Measurements from ENCODE around the gene MFNG. TPM values are rescaled to one million over a fixed set of nuclear protein-coding genes. Genes with fewer than 3 reads are reported as not detected.
A peak's percentile ranks its signal among the peaks of the same experiment; 100 is the strongest.

The MFNG gene
- total RNA-seq, 4 donors from 2014 or later: 15.2 to 30.6 (median 19.2) TPM

GRCh38 chr22:37510091-37510490, 23.9 kb upstream of the MFNG start:
- Histone ChIP-seq H3K36me3 (no peaks in the 10 kb centered on the region), H3K27ac (no peak overlapping the region), H3K4me1 (peaks cover 7 to 23% of the 10 kb centered on the region in 2 donors), H3K4me3 (replicated peaks in 1 of 3) (no peak overlapping the region), H3K9me3 (no peaks in the 10 kb centered on the region), H3K27me3 (no peaks in the 10 kb centered on the region)
- TF ChIP-seq CTCF (IDR thresholded peaks at IDR 0.05): no peak
- no peak for TF ChIP-seq POLR2A (IDR thresholded peaks at IDR 0.05)
- DNase-seq: no peak
- intact Hi-C loops (cut with DNase I): no loop called here
- 78 to 81% methylated on average over 9 of the region's 10 CpGs for WGBS, 2 donors

- 63 to 76% methylated on average over 4 to 6 of the region's 10 CpGs for WGBS, 2 donors
- no peaks in the 10 kb centered on the region for H3K27me3 ChIP-seq
Measured at GRCh38 chr22:37509059-37509860, 23.1 kb upstream of the MFNG start.

GRCh38 chr22:37508431-37508992, 22.3 kb upstream of the MFNG start:
- peak in 1 of 6 experiments; percentile 9 for TF ChIP-seq CTCF (IDR thresholded peaks at IDR 0.05)
- TF ChIP-seq POLR2A (IDR thresholded peaks at IDR 0.05): no peak
- no peak for DNase-seq
- no peaks in the 10 kb centered on the region for H3K36me3 ChIP-seq
- no peaks in the 10 kb centered on the region for H3K27me3 ChIP-seq
- 57 to 72% methylated on average over 10 to 15 of the region's 22 CpGs for WGBS, 2 donors
- H3K9me3 ChIP-seq: no peaks in the 10 kb centered on the region
- H3K4me1 ChIP-seq: peaks cover 7 to 23% of the 10 kb centered on the region in 2 donors
- peak overlapping the region in 2 of 3 donors; percentile 17 to 43 for H3K27ac ChIP-seq
- intact Hi-C loops (cut with DNase I): no loop called here
- no peak overlapping the region for H3K4me3 ChIP-seq (replicated peaks in 1 of 3)

More at GRCh38 chr22:37509059-37509860, 23.1 kb upstream of the MFNG start:
- Histone ChIP-seq H3K9me3 (no peaks in the 10 kb centered on the region), H3K4me1 (peaks cover 7 to 23% of the 10 kb centered on the region in 2 donors), H3K36me3 (no peaks in the 10 kb centered on the region), H3K27ac (peak overlapping the region in 1 of 3 donors; percentile 43), H3K4me3 (replicated peaks in 1 of 3) (no peak overlapping the region)
- no peak for DNase-seq
- intact Hi-C loops (cut with DNase I): no loop called here
- TF ChIP-seq CTCF (IDR thresholded peaks at IDR 0.05): no peak
- TF ChIP-seq POLR2A (IDR thresholded peaks at IDR 0.05): no peak

- H3K27me3 ChIP-seq: no peaks in the 10 kb centered on the region
- peaks cover 7 to 27% of the 10 kb centered on the region in 2 donors for H3K4me1 ChIP-seq
- no peak overlapping the region for H3K4me3 ChIP-seq (replicated peaks in 1 of 3)
- TF ChIP-seq CTCF (IDR thresholded peaks at IDR 0.05) (no peak), POLR2A (IDR thresholded peaks at IDR 0.05) (no peak)
- 93 to 95% methylated on average over 9 to 10 of the region's 10 CpGs for WGBS, 2 donors
- H3K9me3 ChIP-seq: no peaks in the 10 kb centered on the region
- intact Hi-C loops (cut with DNase I): no loop called here
- DNase-seq: no peak
- no peak overlapping the region for H3K27ac ChIP-seq
- H3K36me3 ChIP-seq: no peaks in the 10 kb centered on the region
Measured at GRCh38 chr22:37507731-37508130, 21.5 kb upstream of the MFNG start.

- Histone ChIP-seq H3K27me3 (no peaks in the 10 kb centered on the region), H3K4me1 (peaks cover 0 to 27% of the 10 kb centered on the region in 2 donors), H3K27ac (no peak overlapping the region), H3K4me3 (replicated peaks in 1 of 3) (no peak overlapping the region), H3K9me3 (no peaks in the 10 kb centered on the region), H3K36me3 (no peaks in the 10 kb centered on the region)
- no peak for DNase-seq
- 85 to 88% methylated on average over 8 to 13 of the region's 14 CpGs for WGBS, 2 donors
- TF ChIP-seq CTCF (IDR thresholded peaks at IDR 0.05): no peak
- no peak for TF ChIP-seq POLR2A (IDR thresholded peaks at IDR 0.05)
- intact Hi-C loops (cut with DNase I): no loop called here
Measured at GRCh38 chr22:37505989-37506388, 19.8 kb upstream of the MFNG start.

Measured in thyroid gland (tissue), 4 donors.